ENCODE measurements around the gene GALNT17. TPM values are rescaled to one million over a fixed set of nuclear protein-coding genes. Genes with fewer than 3 reads are reported as not detected.

Gene GALNT17
- total RNA-seq, 1 experiment from 2014 or later: 0.03 TPM

DNA sequence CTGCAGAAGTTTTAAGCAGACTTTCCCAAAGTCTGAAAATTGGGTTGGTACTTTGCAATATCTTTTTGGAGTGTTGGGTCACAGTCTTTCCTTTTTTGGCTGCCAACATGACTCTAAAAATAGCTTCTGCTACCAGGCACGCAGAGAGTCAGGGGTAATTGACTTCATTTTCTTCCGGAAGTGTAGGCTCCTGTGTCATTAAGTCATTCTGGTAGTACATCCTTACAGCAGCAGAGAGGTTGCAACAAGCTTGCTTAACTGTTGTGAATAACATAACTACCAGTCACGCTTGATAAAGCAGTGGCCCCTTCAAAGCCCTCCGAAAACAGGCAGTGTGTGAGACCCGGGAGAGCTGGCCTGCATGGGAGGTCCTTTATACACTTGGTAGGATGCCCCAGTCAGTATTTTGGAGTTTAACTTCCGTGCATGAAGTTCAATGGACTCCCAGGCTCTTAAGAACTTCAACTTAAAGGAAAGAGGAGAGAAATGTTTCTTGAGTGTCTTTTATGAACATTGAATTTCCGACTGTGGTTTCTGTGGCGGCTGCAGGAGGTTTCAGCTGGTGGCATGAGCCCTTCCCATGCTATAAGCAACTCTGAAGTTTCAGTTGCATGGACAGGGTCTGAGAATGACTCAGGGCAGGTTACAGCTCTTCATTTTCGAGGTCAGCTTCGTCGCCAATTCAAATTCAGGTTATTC lies 310.7 kb downstream of the GALNT17 start:
- no peak for DNase-seq (ENCODE audit: low read depth, low spot score)
- in situ Hi-C loops (cut with HindIII; ENCODE audit: low pct_unique_long_range_greater_than_20kb, low sequenced_read_pairs): no loop called here

DNA sequence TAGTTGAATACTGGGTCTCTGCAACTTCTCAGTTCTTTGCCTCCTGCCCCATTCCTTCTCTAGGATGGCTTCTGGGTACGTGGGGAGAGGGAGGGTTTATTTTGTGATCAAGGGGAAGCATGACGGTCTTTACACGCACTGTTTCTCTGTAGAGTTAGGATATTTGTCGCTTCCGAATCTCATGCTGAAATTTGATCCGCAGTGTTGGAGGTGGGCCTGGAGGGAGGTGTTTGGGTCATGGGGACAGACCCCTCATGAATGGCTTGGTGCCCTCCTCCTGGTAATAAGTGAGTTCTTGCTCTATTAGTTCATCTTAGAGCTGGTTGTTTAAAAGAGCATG lies 311.2 kb downstream of the GALNT17 start:
- in situ Hi-C loops (cut with HindIII; ENCODE audit: low pct_unique_long_range_greater_than_20kb, low sequenced_read_pairs): no loop called here

GRCh38 chr7:71444130-71444529 lies 312.2 kb downstream of the GALNT17 start:
- no peak for DNase-seq (ENCODE audit: low read depth, low spot score)
- in situ Hi-C loops (cut with HindIII; ENCODE audit: low pct_unique_long_range_greater_than_20kb, low sequenced_read_pairs): no loop called here

More for the DNA sequence above, 311.2 kb downstream of the GALNT17 start:
- no peak for DNase-seq (ENCODE audit: low read depth, low spot score)

DNA sequence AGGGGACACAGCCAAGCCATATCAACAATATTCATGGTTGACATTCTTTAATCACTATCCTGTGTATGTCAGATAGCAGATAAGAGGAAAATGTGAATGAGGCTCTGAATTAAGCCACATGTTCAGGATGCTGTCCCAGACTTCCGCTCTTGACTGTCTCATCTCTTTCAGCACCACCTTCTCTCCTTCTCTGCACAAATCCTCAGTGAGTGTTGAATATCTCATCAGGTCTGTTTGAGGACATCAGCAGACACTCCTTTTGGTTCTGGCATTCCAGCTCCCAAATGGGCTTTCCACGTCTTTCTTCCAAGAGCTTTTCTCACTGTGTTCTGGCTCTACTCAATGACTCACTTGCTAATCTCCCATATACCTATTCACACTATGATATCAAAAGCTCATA lies 321.7 kb downstream of the GALNT17 start:
- in situ Hi-C loops (cut with HindIII; ENCODE audit: low pct_unique_long_range_greater_than_20kb, low sequenced_read_pairs): no loop called here
- no peak for DNase-seq (ENCODE audit: low read depth, low spot score)

- in situ Hi-C loops (cut with HindIII; ENCODE audit: low pct_unique_long_range_greater_than_20kb, low sequenced_read_pairs): no loop called here
- DNase-seq (ENCODE audit: low read depth, low spot score): no peak
Observed at GRCh38 chr7:71454981-71455380, 323.0 kb downstream of the GALNT17 start.

DNA sequence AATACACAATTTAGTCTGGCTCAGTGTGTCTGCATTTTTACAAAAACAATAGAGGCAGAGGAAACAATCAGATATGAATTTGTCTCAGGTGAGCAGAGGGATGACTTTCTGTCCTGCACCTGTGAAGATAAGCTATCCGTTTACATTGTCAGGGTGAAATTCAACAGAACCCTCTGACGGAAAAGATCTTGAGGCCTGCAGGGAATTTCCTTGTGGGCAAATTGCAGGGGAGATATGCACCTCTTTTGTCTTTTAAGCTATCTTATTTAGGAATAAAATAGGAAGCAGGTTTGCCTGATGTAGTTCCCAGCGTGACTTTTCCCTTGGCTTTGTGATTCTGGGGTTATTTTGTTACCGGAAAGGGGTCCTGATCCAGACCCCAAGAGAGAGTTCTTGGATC lies 325.1 kb downstream of the GALNT17 start:
- in situ Hi-C loops (cut with HindIII; ENCODE audit: low pct_unique_long_range_greater_than_20kb, low sequenced_read_pairs): no loop called here
- no peak for DNase-seq (ENCODE audit: low read depth, low spot score)

DNA sequence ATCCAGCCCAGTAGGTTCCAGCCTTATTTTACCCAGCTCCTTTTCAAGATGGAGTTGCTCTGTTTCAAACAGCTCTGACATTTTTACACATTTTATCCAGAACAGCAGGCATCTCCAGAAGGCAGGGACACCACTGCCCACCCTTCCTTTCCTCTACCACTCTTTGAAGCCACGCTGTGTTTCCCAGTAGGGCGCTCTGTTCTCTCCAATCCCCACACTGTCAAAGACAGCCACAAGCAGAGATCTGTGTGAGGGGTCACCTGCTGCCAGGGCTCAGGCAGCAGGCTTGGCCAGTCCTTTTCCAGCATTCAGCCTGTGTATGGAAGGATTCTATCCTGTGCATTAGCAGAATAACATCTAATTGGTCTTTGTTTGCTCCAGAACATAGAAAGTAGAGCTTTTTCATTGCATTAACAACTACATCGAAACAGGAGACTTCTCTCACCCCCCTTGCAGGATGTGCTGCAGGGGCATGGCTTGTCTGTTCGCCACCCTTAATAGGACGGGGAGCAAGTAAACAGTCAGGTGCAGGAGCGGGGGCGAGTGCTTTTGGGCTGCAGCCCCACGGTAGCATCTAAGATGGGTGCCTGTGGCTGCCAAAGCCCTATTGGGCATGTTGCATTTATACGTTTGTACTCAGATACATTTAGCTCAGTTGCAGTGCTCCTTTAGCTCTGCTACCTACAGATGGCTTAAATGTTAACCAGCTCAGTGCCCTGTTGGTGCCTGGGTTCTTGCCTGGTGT lies 326.1 kb downstream of the GALNT17 start:
- no peak for DNase-seq (ENCODE audit: low read depth, low spot score)
- in situ Hi-C loops (cut with HindIII; ENCODE audit: low pct_unique_long_range_greater_than_20kb, low sequenced_read_pairs): no loop called here

GRCh38 chr7:71459132-71459531 lies 327.2 kb downstream of the GALNT17 start:
- in situ Hi-C loops (cut with HindIII; ENCODE audit: low pct_unique_long_range_greater_than_20kb, low sequenced_read_pairs): no loop called here
- DNase-seq (ENCODE audit: low read depth, low spot score): no peak

DNA sequence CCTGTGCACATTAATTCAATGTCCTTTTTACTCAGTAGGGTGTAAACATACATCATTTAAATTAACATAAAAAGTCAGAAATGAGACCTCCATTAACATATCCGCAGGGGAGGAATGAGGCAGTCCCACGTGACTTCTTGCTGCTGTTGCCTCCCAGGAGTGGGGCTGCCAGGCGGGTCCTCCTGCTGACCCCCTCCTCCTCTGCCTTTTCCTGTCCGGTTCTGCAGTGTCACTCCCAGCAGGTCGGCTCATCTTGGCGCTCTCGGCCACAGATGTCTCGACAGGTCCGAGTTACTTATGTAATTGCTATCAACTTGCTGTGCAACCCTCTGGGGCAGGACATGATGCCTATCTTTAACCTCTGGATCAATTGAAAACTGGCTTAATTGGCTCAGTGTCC lies 329.6 kb downstream of the GALNT17 start:
- DNase-seq (ENCODE audit: low read depth, low spot score): no peak
- in situ Hi-C loops (cut with HindIII; ENCODE audit: low pct_unique_long_range_greater_than_20kb, low sequenced_read_pairs): no loop called here

DNA sequence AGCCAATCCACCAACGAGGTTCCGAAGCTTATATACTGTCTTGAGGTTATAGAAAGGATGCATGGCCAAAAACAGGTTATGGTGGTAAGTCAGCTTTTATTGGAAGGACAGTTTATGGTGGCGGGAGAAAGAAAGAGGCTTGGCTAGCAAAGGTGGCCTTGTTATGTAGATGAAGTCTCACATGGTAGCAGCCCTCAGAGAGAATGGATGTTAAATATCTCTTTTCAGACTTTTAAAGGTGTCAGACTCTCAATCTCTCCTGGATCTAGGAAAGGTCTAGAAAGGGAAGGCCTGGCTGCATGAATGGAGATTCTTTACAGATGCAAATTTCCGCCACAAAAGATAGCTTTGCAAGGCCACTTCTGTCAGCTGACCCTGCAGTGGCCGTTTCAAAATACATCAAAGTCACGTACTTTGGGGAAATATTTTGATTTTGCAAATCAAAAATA lies 333.8 kb downstream of the GALNT17 start:
- no peak for DNase-seq (ENCODE audit: low read depth, low spot score)
- in situ Hi-C loops (cut with HindIII; ENCODE audit: low pct_unique_long_range_greater_than_20kb, low sequenced_read_pairs): no loop called here

DNA sequence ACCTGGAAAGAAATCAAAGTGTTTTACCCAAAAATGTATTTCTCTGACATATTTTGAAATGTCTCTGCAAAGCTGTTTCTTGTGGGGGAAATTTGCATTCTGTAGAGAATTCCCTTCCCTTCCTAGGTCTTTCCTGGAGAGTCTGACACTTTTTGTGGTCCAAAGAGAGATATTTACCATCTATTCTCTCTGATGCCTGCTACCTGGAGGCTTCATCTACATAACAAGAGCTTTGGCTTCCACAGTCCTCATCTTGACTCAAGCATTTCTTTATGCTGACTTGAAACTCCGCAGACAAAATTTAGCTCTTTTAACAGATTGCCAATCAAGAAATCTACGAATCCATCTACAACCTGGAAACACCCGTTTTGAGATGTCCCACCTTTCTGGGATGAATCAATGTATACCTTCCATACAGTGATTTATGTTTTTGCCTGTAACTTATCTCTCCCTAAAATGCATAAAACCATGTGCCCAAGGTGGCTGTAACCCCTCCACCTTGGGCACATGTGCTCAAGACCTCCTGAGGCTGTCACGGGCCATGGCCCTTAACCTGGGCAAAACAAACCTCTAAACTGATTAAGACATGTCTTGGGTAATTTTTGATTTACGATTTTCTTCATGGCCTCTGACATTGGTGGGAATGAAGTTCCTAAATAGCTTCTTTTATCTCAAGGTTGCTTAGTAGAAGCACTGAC lies 334.7 kb downstream of the GALNT17 start:
- in situ Hi-C loops (cut with HindIII; ENCODE audit: low pct_unique_long_range_greater_than_20kb, low sequenced_read_pairs): no loop called here
- no peak for DNase-seq (ENCODE audit: low read depth, low spot score)

DNA sequence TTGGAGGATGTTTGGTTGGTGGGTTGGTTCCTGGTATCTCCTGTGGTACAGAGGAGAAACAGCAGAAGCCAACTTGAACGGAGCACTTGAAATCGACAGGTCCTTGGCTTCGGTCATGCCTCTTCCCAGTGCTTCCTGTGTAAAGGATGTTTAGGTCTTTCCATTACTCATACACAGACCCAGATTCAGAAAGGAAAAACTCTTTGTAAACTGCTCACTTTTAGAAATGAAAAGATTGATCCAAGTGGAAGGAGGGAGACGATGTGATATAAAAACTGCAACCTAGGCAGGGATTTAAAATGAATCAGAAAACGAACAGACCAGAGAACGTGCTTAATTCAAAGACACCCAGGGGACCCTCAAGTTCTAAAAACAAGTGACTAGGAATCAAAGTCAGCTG lies 338.4 kb downstream of the GALNT17 start:
- in situ Hi-C loops (cut with HindIII; ENCODE audit: low pct_unique_long_range_greater_than_20kb, low sequenced_read_pairs): no loop called here

DNA sequence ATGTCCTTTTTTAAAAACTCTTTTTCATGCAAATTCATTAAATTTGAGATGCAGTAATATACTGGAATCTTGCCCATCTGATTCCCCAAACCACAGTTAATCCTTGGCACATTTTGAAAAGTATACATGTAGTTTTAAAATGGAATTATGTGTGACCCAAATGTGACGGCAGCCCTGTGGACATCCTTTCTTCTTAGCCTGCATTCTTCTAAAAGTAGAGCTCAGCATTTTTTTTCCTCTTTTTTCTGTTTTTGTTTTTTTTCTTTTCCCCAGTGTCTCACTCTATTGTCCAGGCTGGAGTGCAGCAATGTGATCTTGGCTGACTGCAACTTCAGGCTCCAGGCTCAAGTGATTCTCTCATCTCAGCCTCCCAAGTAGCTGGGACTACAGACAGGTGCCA lies 338.9 kb downstream of the GALNT17 start:
- in situ Hi-C loops (cut with HindIII; ENCODE audit: low pct_unique_long_range_greater_than_20kb, low sequenced_read_pairs): no loop called here
- DNase-seq (ENCODE audit: low read depth, low spot score): no peak

More for the DNA sequence above, 338.4 kb downstream of the GALNT17 start:
- DNase-seq (ENCODE audit: low read depth, low spot score): no peak

- DNase-seq (ENCODE audit: low read depth, low spot score): no peak
- in situ Hi-C loops (cut with HindIII; ENCODE audit: low pct_unique_long_range_greater_than_20kb, low sequenced_read_pairs): no loop called here
Observed at GRCh38 chr7:71472962-71473361, 341.0 kb downstream of the GALNT17 start.

DNA sequence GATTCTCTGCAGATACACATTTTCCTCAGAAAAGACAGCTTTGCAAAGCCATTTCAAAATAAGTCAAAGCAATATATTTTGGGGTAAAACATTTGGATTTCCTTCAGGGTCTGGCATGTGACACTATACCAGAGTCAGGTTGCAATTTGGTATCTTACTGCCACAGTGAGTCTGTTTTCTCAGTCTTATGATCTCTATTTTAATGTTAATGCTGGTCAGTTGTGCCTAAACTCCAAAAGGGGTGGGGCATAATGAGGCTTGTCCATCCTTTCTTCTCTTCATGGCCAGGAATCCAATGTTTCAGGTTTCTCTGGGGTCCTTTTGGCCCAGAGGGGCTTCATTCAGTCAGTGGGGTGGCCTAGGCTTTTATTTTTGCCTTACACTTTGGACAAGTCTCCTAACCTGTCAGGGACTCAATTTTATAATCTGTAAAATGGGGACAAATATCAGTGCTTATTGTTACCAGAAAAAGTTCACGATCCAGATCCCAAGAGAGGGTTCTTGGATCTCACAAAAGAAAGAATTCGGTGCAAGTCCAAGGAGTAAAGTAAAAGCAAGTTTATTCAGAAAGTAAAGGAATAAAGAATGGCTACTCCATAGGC lies 341.5 kb downstream of the GALNT17 start:
- no peak for DNase-seq (ENCODE audit: low read depth, low spot score)
- in situ Hi-C loops (cut with HindIII; ENCODE audit: low pct_unique_long_range_greater_than_20kb, low sequenced_read_pairs): no loop called here

GRCh38 chr7:71477441-71477840 lies 345.5 kb downstream of the GALNT17 start:
- no peak for DNase-seq (ENCODE audit: low read depth, low spot score)
- in situ Hi-C loops (cut with HindIII; ENCODE audit: low pct_unique_long_range_greater_than_20kb, low sequenced_read_pairs): no loop called here

GRCh38 chr7:71479231-71479630 lies 347.3 kb downstream of the GALNT17 start:
- in situ Hi-C loops (cut with HindIII; ENCODE audit: low pct_unique_long_range_greater_than_20kb, low sequenced_read_pairs): no loop called here
- DNase-seq (ENCODE audit: low read depth, low spot score): no peak

- DNase-seq (ENCODE audit: low read depth, low spot score): peak; percentile 65
- in situ Hi-C loops (cut with HindIII; ENCODE audit: low pct_unique_long_range_greater_than_20kb, low sequenced_read_pairs): no loop called here
Observed at GRCh38 chr7:71480791-71481190, 348.8 kb downstream of the GALNT17 start.

Measured in SK-MEL-5 (cell line).